GM18907 (cell line): ENCODE measurements around the gene CCL23.

Experiments
- ATAC-seq: cut with Tn5 transposase; IDR thresholded peaks from one replicate; pipeline ENCODE4 v1.9.1; 2021; ENCODE audit warnings: mild to moderate bottlenecking, moderate library complexity; ENCODE audit not compliant: unreplicated experiment

CCL23 gene

GRCh38 chr17:35972066-35972465, 45.7 kb downstream of the CCL23 start:
- ATAC-seq: no peak

- ATAC-seq: no peak
These were observed 48.0 kb downstream of the CCL23 start for GRCh38 chr17:35969558-35970380.

- no peak for ATAC-seq
These were observed 49.2 kb downstream of the CCL23 start for GRCh38 chr17:35968520-35969054.

GRCh38 chr17:35965272-35965671, 52.5 kb downstream of the CCL23 start:
- ATAC-seq: no peak

GRCh38 chr17:35963663-35964062, 54.1 kb downstream of the CCL23 start:
- ATAC-seq: no peak
